Activated CD4-positive, alpha-beta T cell treated with anti-CD3 and anti-CD28 coated beads, Interleukin-2, amount 50 U/mL, for 48 hours (primary cell): Measurements from ENCODE around the gene CC2D2A.
"Not testable (repeated sequence)": the region's sequence is repeated elsewhere in the genome, so short reads cannot be mapped to it uniquely, and the experiment has no call there.

Experiments used
- DNase-seq, 2 experiments: peaks; one replicate each; pipeline ENCODE4 v3.0.0-alpha.2; 2020

The CC2D2A gene

DNA sequence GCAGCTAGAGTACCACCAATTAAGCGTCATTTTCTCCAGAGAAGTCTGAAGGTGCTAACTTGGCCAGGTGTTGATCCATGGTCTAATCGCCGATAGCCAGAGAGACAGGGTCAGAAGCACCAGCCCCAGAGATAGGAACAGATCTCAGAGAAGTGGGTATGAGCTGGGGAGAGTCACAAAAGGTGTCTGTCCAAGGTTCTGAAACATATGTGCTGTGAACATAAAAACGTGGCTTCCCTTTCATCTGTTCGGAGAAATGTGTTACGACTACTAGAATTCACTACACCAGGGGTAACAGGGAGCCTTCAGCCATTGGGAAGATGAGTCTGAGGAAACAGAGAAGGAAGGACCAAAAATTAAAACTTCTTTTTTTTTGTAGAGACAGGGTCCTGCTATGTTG, 94.2 kb downstream of the CC2D2A start:
- DNase-seq = no peak

GRCh38 chr4:15568821-15569220, 99.1 kb downstream of the CC2D2A start:
- no peak for DNase-seq

- no peak for DNase-seq
These were observed 100.1 kb downstream of the CC2D2A start for GRCh38 chr4:15569746-15570145.

DNA sequence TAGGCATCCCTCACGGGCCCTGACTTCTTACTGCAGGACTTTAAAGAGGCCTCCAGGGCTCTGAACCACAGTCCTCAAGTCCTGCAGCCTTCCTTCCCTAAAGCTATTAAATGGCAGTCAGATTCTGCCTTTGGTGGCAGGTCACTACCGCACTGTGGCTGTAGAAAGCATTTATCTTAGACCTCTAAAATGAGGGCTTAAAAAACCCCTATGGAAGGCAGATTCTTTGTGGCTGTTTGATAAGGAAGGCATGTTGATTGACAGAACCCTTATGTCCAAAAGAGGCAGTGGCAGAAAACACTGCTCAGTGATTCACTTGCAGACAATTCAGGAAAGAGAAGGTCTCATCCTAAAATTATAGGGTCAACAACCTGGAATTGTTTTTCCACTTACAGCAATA, 106.3 kb downstream of the CC2D2A start:
- no peak for DNase-seq

GRCh38 chr4:15577508-15577907, 107.8 kb downstream of the CC2D2A start:
- no peak for DNase-seq

- DNase-seq = no peak
These were observed 115.1 kb downstream of the CC2D2A start for GRCh38 chr4:15584785-15585184.

DNA sequence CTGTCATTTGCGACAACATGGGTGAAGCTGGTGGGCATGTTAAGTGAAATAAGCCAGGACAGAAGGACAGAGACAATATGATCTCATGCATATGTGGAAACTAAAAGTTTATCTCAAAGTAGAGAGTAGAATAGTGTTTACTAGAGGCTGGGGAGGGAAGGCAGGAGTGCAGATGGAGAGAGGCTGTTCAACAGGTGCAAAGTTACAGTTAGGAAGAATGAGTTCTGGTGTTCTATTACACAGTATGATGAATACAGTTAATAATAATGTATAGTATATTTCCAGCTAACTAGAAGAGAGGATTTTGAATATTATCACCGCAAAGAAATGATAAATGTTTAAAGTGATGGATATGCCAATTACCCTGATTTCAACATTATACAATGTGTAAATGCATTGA, 115.6 kb downstream of the CC2D2A start:
- no peak for DNase-seq

DNA sequence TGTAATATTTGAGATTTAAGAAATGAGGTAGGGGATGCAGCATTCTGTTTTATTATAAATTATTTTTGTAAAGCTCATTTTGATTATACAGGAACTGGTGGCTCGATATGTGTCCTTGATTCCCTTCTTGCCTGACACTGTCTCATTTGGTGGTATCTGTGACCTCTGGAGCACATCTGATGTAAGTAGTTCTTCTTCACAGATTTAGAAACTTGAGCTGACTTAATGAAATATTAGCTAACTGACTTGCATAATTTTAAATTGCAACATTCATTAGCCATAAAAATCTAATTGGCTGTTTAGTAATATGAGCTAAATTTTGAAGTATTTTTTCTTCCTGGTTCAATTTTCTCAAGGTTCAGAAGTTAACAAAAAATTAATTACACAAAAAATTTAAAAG, 116.4 kb downstream of the CC2D2A start:
- no peak for DNase-seq

GRCh38 chr4:15587649-15588048, 118.0 kb downstream of the CC2D2A start:
- DNase-seq = no peak

DNA sequence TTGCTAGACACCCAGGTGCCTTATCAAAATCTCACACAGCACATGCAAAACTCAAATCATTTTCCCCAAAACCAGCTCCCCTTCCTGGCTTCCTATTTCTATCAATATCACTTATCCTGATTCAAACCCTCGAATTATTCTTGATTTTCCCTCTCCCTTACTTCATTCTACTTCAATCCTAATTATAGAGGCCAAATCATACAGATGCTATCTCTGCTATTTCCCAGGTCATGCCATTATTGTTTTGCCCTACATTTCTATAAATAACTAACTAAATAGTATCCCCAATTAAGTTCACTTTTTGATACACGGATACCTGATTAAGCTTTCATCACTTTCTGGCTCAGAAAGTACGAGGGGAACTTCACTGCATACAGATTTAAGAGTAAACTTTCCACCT, 123.1 kb downstream of the CC2D2A start:
- DNase-seq = no peak

DNA sequence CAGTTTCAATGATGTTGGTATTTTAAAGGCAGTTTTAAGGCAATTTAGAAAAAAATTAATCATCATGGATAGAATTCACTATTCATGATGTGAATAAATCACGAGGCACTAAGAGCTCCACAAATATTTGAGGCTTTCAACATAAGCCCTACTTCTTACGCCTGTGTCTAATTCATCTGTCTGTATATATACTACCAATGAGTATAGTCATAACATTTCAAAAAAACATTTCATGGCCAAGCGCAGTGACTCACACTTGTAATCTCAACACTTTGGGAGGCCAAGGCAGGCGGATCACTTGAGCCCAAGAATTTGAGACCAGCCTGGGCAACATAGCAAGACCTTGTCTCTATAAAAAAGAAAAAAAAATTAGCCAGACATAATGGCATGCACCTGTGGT, 129.0 kb downstream of the CC2D2A start:
- DNase-seq = no peak

- DNase-seq = no peak
These were observed 130.5 kb downstream of the CC2D2A start for GRCh38 chr4:15600176-15600575.

GRCh38 chr4:15601862-15602261, 132.2 kb downstream of the CC2D2A start:
- DNase-seq = no peak

- DNase-seq = no peak
These were observed 135.9 kb downstream of the CC2D2A start for GRCh38 chr4:15605537-15605936.

GRCh38 chr4:15610855-15611254, 141.2 kb downstream of the CC2D2A start:
- no peak for DNase-seq

DNA sequence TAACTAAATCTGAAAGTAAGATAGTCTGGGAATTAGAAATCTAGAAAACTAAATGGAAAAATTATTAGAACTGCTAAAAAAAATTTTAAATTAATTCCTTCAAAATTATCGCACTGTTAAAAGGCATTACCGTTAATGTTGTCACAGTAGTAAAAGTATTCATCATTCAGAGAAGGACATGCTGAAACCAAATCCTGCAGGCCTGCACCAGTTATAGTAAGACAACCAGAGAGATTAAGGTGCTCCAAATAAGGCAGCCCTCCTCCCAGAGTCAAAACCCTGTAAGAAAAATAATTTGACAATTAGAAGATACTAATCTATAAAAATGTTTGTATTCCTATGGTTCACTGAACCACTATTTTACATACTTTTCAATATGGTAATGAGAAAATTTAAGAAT, 142.5 kb downstream of the CC2D2A start:
- DNase-seq = no peak

GRCh38 chr4:15614891-15615290, 145.2 kb downstream of the CC2D2A start:
- not testable (repeated sequence) for DNase-seq

GRCh38 chr4:15617407-15617806, 147.7 kb downstream of the CC2D2A start:
- DNase-seq = not testable (repeated sequence)

DNA sequence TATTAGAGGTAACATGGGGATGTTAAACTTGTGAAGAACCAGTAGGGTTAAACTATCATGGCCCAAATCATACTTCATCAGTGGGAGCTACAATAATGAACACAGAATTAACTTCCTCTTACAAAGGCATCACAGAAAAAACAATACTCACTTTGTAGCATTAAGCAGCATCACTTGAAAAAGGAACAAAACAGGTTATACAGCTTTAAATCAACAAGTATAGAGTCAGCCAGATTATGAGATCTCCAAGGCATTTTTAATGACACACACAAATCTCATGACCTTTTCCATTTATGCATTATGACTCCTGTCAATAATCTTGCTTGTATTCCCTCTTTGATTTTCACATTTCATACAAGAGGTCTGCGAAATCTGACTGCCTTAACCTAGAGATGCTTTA, 167.1 kb downstream of the CC2D2A start:
- DNase-seq = no peak

DNA sequence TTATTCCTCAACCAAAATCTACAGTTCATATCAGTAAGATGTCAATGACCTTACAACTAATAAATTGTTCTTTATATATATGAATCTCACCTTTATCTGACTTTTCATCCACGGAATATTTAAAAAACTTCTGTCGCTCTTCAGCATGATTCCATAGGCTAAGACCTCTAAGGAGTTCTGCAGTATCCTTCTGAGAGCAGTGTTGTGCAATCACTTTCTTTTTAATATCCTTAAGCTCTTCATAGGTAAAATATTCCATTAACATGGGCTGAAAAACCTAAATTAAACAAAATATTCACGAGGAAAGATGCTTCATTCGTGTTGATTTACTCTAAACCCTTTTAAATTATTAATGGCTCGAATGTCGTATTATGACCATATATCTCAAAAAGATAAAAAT, 168.7 kb downstream of the CC2D2A start:
- DNase-seq = no peak

- DNase-seq = no peak
These were observed 178.9 kb downstream of the CC2D2A start for GRCh38 chr4:15648600-15648999.

- DNase-seq = peak; percentile 29 to 49
These were observed 180.3 kb downstream of the CC2D2A start for GRCh38 chr4:15649914-15650545.
